ENCODE measurements around the gene EGF. TPM values are rescaled to one million over a fixed set of nuclear protein-coding genes. Genes with fewer than 3 reads are reported as not detected.

EGF gene
- total RNA-seq, 1 experiment from 2014 or later, result 0.25 TPM

DNA sequence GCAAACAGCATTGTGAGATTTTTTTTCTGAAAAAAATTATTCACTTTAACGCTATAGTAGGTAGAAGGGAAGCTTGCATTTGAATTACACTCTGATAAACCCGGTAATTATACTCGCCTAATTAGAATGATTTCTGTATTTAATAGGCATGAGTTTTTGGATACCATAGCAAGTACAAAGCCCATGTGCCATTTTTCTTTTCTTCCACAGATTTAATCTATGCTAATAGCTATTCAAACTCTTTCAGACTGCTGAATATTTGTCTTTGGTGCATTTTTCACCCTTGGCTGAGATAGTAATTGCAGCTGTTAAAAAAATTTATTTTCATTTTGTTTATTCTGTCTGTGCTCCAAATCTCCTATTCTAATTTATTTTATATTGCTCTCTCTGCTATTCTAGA, 113.0 kb downstream of the EGF start:
- Histone ChIP-seq H3K9me3 (no peaks in the 10 kb centered on the region), H3K4me1 (peaks cover 6% of the 10 kb centered on the region), H3K27me3 (replicated peaks; ENCODE audit: control insufficient read depth, insufficient read depth, low read length) (no peaks in the 10 kb centered on the region), H3K4me3 (ENCODE audit: low read depth, low read length) (no peak overlapping the region), H3K36me3 (ENCODE audit: control insufficient read depth, insufficient read depth, low read length) (no peaks in the 10 kb centered on the region)
- ChIA-PET POLR2A (interaction anchor here (0.5 kb wide), 1 partner anchor 1344 kb away, joined by 3 read pairs; no protein-coding TSS in a partner anchor), CTCF (no interaction called here)
- intact Hi-C loops (cut with micrococcal nuclease; ENCODE audit: unreplicated experiment), result no loop called here
- peaks cover 4% of the 10 kb centered on the region for H3K4me1 Mint-ChIP-seq (ENCODE audit: low read depth, unreplicated experiment)
- no TSS peak for BruUV-seq (replicated peaks)
- no peaks in the 10 kb centered on the region for H3K27me3 Mint-ChIP-seq (ENCODE audit: insufficient read depth, unreplicated experiment)
- DNase-seq, result no peak
- H3K4me3 Mint-ChIP-seq (ENCODE audit: unreplicated experiment), result no peak overlapping the region
- peaks cover under 1% of the 10 kb centered on the region for H3K9me3 Mint-ChIP-seq (ENCODE audit: unreplicated experiment)
- H3K36me3 Mint-ChIP-seq (ENCODE audit: insufficient read depth, unreplicated experiment), result peaks cover 4% of the 10 kb centered on the region
- TF ChIP-seq, protein P1, sequence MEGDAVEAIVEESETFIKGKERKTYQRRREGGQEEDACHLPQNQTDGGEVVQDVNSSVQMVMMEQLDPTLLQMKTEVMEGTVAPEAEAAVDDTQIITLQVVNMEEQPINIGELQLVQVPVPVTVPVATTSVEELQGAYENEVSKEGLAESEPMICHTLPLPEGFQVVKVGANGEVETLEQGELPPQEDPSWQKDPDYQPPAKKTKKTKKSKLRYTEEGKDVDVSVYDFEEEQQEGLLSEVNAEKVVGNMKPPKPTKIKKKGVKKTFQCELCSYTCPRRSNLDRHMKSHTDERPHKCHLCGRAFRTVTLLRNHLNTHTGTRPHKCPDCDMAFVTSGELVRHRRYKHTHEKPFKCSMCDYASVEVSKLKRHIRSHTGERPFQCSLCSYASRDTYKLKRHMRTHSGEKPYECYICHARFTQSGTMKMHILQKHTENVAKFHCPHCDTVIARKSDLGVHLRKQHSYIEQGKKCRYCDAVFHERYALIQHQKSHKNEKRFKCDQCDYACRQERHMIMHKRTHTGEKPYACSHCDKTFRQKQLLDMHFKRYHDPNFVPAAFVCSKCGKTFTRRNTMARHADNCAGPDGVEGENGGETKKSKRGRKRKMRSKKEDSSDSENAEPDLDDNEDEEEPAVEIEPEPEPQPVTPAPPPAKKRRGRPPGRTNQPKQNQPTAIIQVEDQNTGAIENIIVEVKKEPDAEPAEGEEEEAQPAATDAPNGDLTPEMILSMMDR (IDR thresholded peaks at IDR 0.05; ENCODE audit: insufficient read depth in 1 of 2, low read depth in 1 of 2, low read length in 1 of 2, severe bottlenecking in 1 of 2, unreplicated experiment in 1 of 2), result no peak
- no peak overlapping the region for H3K27ac Mint-ChIP-seq (ENCODE audit: unreplicated experiment)

DNA sequence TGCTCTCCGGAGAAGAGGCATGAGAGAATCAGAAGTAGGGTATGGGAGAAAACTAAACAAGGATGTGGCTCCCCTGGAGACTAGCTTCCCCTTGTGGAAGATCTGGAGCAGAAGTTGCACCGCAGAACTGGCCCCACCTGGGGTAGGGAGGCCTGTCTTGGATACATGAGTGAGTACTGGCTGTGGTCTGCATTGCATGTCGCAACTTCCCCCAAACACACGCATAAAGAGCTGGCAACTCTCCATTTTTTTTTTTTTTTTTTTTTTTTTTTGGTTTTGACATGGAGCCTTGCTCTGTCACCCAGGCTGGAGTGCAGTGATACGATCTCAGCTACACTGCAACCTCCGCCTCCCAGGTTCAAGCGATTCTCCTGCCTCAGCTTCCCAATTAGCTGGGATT, 119.9 kb downstream of the EGF start:
- H3K36me3 ChIP-seq (ENCODE audit: control insufficient read depth, insufficient read depth, low read length), result no peaks in the 10 kb centered on the region
- no peak for DNase-seq
- H3K4me3 ChIP-seq (ENCODE audit: low read depth, low read length), result no peak overlapping the region
- H3K27me3 ChIP-seq (replicated peaks; ENCODE audit: control insufficient read depth, insufficient read depth, low read length), result no peaks in the 10 kb centered on the region
- peaks cover 4% of the 10 kb centered on the region for H3K36me3 Mint-ChIP-seq (ENCODE audit: insufficient read depth, unreplicated experiment)
- H3K9me3 ChIP-seq, result no peaks in the 10 kb centered on the region
- TF ChIP-seq, protein P1 (IDR thresholded peaks at IDR 0.05; ENCODE audit: insufficient read depth in 1 of 2, low read depth in 1 of 2, low read length in 1 of 2, severe bottlenecking in 1 of 2, unreplicated experiment in 1 of 2), result no peak
- intact Hi-C loops (cut with micrococcal nuclease; ENCODE audit: unreplicated experiment), result no loop called here
- ChIA-PET POLR2A (no interaction called here), CTCF (no interaction called here)
- no peak overlapping the region for H3K4me3 Mint-ChIP-seq (ENCODE audit: unreplicated experiment)
- H3K9me3 Mint-ChIP-seq (ENCODE audit: unreplicated experiment), result peaks cover 11% of the 10 kb centered on the region
- H3K27me3 Mint-ChIP-seq (ENCODE audit: insufficient read depth, unreplicated experiment), result no peaks in the 10 kb centered on the region
- H3K4me1 Mint-ChIP-seq (ENCODE audit: low read depth, unreplicated experiment), result no peaks in the 10 kb centered on the region
- H3K4me1 ChIP-seq, result no peaks in the 10 kb centered on the region
- H3K27ac Mint-ChIP-seq (ENCODE audit: unreplicated experiment), result no peak overlapping the region
- BruUV-seq (replicated peaks), result no TSS peak

DNA sequence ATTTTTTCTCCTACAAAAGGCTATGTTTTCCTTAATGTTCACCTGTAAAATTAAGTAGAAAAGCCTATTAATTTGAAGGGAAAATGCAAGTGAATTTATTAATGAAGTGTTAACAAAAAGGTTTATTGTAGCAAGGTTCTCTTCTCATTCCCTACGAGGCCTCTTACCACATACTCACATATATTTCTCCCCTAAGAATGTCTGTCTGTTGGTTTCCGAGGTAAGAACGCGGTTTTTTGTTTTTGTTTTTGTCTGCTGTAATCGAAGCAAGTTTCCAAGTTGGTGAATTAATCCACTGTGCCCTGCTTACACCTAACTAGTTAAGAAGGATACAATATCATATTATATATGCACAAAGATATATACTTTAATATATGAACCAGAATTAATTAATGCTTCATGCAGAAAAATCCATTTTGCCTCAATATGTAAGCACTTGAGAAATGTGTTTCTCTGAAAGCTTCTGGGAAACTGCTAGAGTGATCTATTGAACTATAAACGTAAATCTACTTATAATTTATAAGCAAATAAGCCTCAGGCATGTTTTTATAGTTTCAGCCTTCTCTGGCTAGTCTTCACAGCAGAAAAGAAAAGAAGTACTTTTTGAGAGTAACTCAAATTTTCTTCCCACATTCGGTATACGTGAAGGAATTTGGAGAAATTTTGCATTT, 120.8 kb downstream of the EGF start:
- Histone ChIP-seq H3K4me3 (ENCODE audit: low read depth, low read length) (no peak overlapping the region), H3K4me1 (no peaks in the 10 kb centered on the region), H3K9me3 (no peaks in the 10 kb centered on the region), H3K27me3 (replicated peaks; ENCODE audit: control insufficient read depth, insufficient read depth, low read length) (no peaks in the 10 kb centered on the region), H3K36me3 (ENCODE audit: control insufficient read depth, insufficient read depth, low read length) (no peaks in the 10 kb centered on the region)
- no peaks in the 10 kb centered on the region for H3K27me3 Mint-ChIP-seq (ENCODE audit: insufficient read depth, unreplicated experiment)
- no TSS peak for BruUV-seq (replicated peaks)
- CTCF ChIA-PET, result no interaction called here
- H3K4me3 Mint-ChIP-seq (ENCODE audit: unreplicated experiment), result no peak overlapping the region
- H3K9me3 Mint-ChIP-seq (ENCODE audit: unreplicated experiment), result peaks cover 11% of the 10 kb centered on the region
- POLR2A ChIA-PET, result no interaction called here
- TF ChIP-seq, protein P1 (IDR thresholded peaks at IDR 0.05; ENCODE audit: insufficient read depth in 1 of 2, low read depth in 1 of 2, low read length in 1 of 2, severe bottlenecking in 1 of 2, unreplicated experiment in 1 of 2), result no peak
- H3K27ac Mint-ChIP-seq (ENCODE audit: unreplicated experiment), result no peak overlapping the region
- no peaks in the 10 kb centered on the region for H3K4me1 Mint-ChIP-seq (ENCODE audit: low read depth, unreplicated experiment)
- no peak for DNase-seq
- H3K36me3 Mint-ChIP-seq (ENCODE audit: insufficient read depth, unreplicated experiment), result peaks cover 4% of the 10 kb centered on the region
- intact Hi-C loops (cut with micrococcal nuclease; ENCODE audit: unreplicated experiment), result no loop called here
